ENCODE results near the gene IFFO2. TPM values are rescaled to one million over a fixed set of nuclear protein-coding genes. Genes with fewer than 3 reads are reported as not detected.

The IFFO2 gene
- total and polyA plus RNA-seq, 2 of the 13 experiments (the other 11 are each of a cell fraction or from before 2014, with no cell fraction given): 7.3 to 16.7 TPM

DNA sequence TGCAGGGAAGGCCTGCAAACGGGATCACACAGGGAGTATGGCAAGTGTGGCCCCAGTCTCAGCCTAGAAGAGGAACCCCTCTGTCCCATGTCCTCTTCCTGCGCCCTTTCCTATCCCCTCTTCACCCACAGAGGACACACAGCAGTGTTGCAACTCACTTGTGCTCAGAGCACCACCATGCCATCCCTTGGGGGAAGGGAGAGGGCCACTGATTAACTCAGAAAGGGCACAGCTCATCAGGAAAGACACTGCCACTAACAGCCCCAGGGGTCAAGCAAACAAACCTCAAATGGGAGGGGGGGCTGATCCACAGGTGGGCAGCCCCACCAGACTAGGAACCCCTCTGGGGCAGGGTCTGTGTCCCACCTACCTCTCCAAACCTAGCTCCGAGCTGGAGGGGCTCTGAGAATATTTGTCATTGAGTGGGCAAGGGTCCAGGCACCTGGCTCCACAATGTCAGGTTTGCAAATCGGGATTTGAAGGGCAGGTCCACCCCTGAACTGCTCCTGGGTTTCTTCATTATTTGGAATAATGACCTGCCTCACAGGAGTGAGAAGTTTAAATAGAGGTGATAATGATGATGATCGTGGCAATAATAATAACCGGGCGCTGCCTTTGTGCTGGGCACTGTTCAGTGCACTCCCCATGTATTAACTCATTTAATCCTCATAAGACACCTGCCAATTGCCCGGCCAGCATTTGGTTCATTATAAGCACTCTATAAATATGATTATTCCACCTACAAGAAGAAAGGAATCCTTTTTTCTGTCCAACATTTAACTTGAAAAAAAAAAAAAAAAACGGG, 55.1 kb downstream of the IFFO2 start (continued):
- TF ChIP-seq, protein P1, sequence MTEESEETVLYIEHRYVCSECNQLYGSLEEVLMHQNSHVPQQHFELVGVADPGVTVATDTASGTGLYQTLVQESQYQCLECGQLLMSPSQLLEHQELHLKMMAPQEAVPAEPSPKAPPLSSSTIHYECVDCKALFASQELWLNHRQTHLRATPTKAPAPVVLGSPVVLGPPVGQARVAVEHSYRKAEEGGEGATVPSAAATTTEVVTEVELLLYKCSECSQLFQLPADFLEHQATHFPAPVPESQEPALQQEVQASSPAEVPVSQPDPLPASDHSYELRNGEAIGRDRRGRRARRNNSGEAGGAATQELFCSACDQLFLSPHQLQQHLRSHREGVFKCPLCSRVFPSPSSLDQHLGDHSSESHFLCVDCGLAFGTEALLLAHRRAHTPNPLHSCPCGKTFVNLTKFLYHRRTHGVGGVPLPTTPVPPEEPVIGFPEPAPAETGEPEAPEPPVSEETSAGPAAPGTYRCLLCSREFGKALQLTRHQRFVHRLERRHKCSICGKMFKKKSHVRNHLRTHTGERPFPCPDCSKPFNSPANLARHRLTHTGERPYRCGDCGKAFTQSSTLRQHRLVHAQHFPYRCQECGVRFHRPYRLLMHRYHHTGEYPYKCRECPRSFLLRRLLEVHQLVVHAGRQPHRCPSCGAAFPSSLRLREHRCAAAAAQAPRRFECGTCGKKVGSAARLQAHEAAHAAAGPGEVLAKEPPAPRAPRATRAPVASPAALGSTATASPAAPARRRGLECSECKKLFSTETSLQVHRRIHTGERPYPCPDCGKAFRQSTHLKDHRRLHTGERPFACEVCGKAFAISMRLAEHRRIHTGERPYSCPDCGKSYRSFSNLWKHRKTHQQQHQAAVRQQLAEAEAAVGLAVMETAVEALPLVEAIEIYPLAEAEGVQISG (CRISPR knock-in tag; IDR thresholded peaks at IDR 0.05): peak; percentile 70; the same call in 1 of the 2 replicates
- TF ChIP-seq HNRNPH1 (optimal IDR thresholded peaks at IDR 0.05; ENCODE audit: low read depth, low read length) (peak; percentile 49), SOX5 (CRISPR knock-in tag; IDR thresholded peaks at IDR 0.05; ENCODE audit: borderline replicate concordance) (peak; percentile 84), CENPT (CRISPR knock-in tag; IDR thresholded peaks at IDR 0.05; ENCODE audit: low read depth) (no peak), ZBTB42 (CRISPR knock-in tag; IDR thresholded peaks at IDR 0.05) (no peak), ZNF264 (CRISPR knock-in tag; IDR thresholded peaks at IDR 0.05) (peak; percentile 99), ZBTB38 (CRISPR knock-in tag; IDR thresholded peaks at IDR 0.05) (peak; percentile 50; the same call in 1 of the 2 replicates), NR1H2 (CRISPR knock-in tag; IDR thresholded peaks at IDR 0.05; ENCODE audit: borderline replicate concordance, low read depth) (no peak), PTBP1 (IDR thresholded peaks at IDR 0.05; ENCODE audit: low read depth, low read length, poor library complexity, severe bottlenecking) (no peak), TOE1 (CRISPR knock-in tag; IDR thresholded peaks at IDR 0.05) (no peak), JDP2 (CRISPR knock-in tag; IDR thresholded peaks at IDR 0.05; ENCODE audit: borderline replicate concordance) (no peak; the same call in 1 of the 2 replicates), DNMT3B (CRISPR knock-in tag; conservative IDR thresholded peaks at IDR 0.05) (no peak), ZNF24 (IDR thresholded peaks at IDR 0.05) (no peak), NR2F6 (IDR thresholded peaks at IDR 0.05) (peak; percentile 99), NR2F6 (CRISPR knock-in tag; IDR thresholded peaks at IDR 0.05) (peak; percentile 100), NKX3-1 (CRISPR knock-in tag; IDR thresholded peaks at IDR 0.05) (no peak), FOXJ3 (CRISPR knock-in tag; IDR thresholded peaks at IDR 0.05; ENCODE audit: borderline replicate concordance) (peak; percentile 35; the same call in 1 of the 2 replicates), THYN1 (CRISPR knock-in tag; IDR thresholded peaks at IDR 0.05; ENCODE audit: borderline replicate concordance, low read depth) (no peak), POLR2A (IDR thresholded peaks at IDR 0.05; ENCODE audit: insufficient read depth in 1 of 2, low read depth in 2 of 2, low read length in 2 of 2) (peak; percentile 39 to 73; a peak in 3 of 4 replicates), RXRB (CRISPR knock-in tag; IDR thresholded peaks at IDR 0.05; ENCODE audit: borderline replicate concordance) (peak; percentile 90)
- TF ChIP-seq, protein P2, sequence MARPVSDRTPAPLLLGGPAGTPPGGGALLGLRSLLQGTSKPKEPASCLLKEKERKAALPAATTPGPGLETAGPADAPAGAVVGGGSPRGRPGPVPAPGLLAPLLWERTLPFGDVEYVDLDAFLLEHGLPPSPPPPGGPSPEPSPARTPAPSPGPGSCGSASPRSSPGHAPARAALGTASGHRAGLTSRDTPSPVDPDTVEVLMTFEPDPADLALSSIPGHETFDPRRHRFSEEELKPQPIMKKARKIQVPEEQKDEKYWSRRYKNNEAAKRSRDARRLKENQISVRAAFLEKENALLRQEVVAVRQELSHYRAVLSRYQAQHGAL (CRISPR knock-in tag; IDR thresholded peaks at IDR 0.05; ENCODE audit: not compliant biosample characterization): no peak
- TF ChIP-seq, protein P3, sequence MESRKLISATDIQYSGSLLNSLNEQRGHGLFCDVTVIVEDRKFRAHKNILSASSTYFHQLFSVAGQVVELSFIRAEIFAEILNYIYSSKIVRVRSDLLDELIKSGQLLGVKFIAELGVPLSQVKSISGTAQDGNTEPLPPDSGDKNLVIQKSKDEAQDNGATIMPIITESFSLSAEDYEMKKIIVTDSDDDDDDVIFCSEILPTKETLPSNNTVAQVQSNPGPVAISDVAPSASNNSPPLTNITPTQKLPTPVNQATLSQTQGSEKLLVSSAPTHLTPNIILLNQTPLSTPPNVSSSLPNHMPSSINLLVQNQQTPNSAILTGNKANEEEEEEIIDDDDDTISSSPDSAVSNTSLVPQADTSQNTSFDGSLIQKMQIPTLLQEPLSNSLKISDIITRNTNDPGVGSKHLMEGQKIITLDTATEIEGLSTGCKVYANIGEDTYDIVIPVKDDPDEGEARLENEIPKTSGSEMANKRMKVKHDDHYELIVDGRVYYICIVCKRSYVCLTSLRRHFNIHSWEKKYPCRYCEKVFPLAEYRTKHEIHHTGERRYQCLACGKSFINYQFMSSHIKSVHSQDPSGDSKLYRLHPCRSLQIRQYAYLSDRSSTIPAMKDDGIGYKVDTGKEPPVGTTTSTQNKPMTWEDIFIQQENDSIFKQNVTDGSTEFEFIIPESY (CRISPR knock-in tag; IDR thresholded peaks at IDR 0.05): peak; percentile 38; the same call in 1 of the 2 replicates
- TF ChIP-seq, protein P4, sequence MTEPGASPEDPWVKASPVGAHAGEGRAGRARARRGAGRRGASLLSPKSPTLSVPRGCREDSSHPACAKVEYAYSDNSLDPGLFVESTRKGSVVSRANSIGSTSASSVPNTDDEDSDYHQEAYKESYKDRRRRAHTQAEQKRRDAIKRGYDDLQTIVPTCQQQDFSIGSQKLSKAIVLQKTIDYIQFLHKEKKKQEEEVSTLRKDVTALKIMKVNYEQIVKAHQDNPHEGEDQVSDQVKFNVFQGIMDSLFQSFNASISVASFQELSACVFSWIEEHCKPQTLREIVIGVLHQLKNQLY (CRISPR knock-in tag; IDR thresholded peaks at IDR 0.05): peak; percentile 79
- TF ChIP-seq, protein P5, sequence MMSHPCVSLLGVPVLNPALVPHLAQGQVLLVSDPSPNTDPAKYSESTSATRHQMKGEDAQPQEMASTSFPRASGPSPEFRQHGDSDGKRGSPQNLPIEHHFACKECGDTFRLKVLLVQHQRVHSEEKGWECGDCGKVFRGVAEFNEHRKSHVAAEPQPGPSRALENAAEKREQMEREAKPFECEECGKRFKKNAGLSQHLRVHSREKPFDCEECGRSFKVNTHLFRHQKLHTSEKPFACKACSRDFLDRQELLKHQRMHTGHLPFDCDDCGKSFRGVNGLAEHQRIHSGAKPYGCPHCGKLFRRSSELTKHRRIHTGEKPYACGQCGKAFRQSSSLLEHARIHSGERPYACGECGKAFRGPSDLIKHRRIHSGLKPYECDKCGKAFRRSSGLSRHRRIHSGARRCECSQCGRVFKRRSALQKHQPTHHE (CRISPR knock-in tag; IDR thresholded peaks at IDR 0.05; ENCODE audit: borderline replicate concordance): no peak
